GM18507 (cell line): ENCODE results near the gene EIF2B2.
A peak's percentile ranks its signal among the peaks of the same experiment; 100 is the strongest.

Experiments
- DNase-seq: peaks from one replicate; pipeline ENCODE4 v3.0.0; 2011; ENCODE audit warnings: low read depth; ENCODE audit not compliant: insufficient read length; ENCODE audit errors: extremely low spot score
- FAIRE-seq: peaks from 2 replicates; lab custom pipeline; 2011; peaks lifted over from hg19 to GRCh38; lab: Jason Lieb, UNC

The EIF2B2 gene

DNA sequence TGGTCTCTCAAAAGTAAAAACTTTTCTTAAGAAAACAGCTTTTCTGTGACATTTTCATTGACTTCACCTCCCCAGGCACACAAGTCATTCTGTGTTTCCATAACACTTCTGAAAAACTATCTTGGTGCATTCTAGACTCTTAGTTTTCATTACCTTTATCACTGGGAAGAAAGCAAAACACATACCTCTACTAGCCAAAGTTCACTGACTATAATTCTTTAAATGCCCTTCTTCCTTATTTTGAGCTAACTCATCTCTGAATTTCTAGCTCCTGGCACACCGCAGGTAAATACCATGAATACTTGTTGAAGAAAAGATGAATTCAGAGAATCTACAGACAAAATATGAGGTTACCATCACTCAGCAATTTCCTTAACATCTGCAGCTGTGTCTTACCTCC is 27.4 kb downstream of the EIF2B2 start:
- FAIRE-seq (no peak), DNase-seq (no peak)

DNA sequence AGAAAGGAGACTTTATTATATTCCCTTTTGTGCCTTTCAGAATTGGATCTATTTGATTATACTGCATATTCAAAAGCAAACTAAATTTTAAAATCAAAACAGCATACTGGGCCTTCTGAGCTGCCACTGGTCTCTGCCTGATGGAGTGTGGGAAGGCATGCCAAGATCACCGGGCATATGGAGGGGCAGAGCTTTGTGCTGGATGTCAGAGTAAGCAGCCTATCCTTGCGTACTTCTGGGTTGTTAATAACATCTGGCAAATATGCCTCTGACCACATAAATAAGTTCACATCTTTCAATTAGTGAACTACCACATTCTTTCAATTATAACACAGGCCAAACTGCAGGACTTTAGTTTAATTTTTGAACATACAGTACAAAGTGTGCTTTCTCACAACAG is 30.2 kb downstream of the EIF2B2 start:
- no peak for DNase-seq
- no peak for FAIRE-seq

DNA sequence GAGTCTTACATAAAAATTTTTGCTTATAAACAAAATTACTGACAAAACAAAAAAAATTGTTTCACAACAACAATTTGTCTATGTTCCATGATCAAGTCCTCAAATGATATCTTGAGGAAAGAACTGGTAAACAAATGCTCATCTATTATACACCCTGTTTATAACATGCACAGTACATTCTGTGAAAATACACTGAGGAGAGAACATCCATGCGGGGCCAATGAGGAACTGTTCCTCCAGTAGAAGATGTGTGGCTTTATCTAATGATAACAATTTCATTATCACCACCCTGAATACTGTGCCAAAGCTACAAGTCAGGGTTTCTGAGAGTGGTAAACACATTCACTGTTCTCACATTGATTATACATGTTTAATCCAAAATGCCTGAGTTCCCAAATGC is 37.8 kb downstream of the EIF2B2 start:
- FAIRE-seq (no peak), DNase-seq (no peak)

DNA sequence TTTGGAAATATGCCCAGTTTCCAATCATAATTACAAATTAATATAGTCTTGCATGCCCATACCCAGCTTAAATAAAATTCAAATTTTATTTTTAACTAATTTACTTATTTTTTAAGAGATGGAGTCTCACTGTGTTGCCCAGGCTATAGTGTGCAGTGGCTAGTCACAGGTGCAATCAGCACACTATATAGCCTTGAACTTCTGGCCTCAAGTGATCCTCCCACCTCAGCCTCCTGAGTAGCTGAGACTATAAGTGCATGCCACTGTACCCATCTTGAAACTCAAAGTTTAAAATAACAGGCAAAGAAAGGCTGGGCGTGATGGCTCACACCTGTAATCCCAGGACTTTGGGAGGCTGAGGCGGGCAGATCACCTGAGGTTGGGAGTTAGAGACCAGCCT is 38.2 kb downstream of the EIF2B2 start:
- DNase-seq: no peak
- FAIRE-seq: no peak

DNA sequence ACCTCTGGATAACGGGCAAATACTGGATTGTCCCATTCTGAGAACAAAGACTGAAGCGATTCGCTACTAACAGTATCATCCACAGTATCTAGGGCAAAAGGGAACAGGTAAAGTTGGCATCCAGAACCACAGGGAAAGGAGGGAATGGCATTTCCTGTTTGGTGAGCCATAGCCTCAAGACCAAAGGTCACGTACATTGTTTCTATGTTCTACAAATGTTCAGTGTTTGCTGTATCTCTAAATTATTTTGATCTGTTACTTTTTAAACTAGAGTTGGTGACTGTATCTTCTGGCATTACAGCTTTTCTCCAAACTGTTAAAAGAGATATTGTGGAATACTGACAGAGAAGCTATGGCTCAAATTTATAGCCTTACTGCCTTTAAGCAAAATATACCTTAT is 38.9 kb downstream of the EIF2B2 start:
- DNase-seq: no peak

GRCh38 chr14:75042035-75042434 is 39.3 kb downstream of the EIF2B2 start:
- FAIRE-seq: no peak
- no peak for DNase-seq

More for the DNA sequence above, 38.9 kb downstream of the EIF2B2 start:
- FAIRE-seq: no peak

DNA sequence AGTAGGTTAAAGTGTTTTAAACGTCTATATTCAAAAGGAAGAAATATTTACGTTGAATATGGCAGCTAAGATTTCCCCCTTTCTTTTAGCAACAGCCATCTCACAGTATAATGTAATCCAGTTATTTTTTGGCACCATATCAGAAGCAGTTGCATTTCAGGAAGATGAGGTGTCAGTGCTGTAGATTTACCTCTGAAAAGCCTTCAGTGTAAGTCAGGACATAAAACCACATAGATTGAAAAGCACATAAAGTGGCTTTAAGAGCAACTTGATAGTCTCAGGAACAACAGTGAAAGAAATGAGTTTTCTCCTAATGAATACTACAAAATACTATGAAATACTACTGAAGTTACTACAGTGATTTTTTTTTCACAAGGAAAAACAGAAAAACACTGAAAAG is 41.6 kb downstream of the EIF2B2 start:
- no peak for DNase-seq
- no peak for FAIRE-seq

DNA sequence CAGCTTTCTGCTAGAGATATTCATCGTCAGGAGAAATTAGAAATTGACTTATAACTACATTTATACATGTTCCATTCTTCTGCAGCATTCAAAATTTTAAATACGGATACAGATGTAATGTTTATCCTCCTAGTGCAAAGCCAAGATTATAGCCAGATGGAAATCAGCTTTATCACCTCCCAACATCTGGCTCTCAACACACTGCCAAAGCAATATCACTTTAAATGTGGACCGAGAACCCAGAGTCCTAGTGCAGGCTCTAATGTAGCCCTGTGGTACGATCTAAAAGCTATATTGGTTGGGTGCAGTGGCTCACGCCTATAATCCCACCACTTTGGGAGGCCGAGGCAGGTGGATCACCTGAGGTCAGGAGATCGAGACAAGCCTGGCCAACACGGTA is 42.0 kb downstream of the EIF2B2 start:
- DNase-seq (no peak), FAIRE-seq (no peak)

- no peak for FAIRE-seq
- DNase-seq: no peak
Measured at GRCh38 chr14:75046275-75046674, 43.6 kb downstream of the EIF2B2 start.

DNA sequence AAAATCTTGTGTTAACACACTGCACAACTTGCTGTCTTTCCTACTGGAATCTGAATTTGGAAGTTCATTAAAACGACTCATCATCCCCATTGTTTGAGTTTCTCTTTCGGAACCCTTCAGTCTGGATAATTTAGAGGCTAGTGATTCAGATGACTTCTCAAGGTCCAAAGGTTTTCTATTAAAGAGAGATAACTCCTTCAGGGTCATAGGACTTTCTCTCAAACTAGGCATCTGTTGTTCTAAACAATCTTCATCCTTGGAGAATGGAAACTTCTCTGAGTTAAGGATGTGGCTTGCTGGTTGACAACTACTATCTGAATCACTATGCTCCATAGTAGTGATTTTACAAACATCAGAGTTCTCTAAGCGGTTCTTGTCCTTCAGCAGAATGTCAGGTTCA is 44.2 kb downstream of the EIF2B2 start:
- no peak for DNase-seq
- no peak for FAIRE-seq

DNA sequence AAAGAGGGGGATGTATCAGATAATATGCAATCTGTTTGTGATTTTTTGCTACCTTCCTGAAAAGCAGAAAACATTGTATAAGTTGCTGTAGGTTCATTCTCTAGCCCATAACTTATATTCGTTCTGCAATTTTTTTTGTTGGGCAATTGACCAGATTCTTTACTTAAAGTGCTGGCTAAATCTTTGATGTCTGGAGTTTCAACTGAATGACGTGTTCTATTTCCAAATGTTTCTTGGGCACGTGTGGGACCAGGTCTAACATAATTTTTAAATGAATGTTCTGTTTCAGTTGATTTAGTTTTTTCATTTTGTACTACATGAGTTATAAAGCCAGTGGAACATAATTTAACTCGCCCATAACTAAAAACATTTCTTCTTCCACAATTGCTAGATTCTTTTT is 44.8 kb downstream of the EIF2B2 start:
- FAIRE-seq (no peak), DNase-seq (no peak)

GRCh38 chr14:75048101-75048500 is 45.4 kb downstream of the EIF2B2 start:
- no peak for FAIRE-seq
- no peak for DNase-seq

DNA sequence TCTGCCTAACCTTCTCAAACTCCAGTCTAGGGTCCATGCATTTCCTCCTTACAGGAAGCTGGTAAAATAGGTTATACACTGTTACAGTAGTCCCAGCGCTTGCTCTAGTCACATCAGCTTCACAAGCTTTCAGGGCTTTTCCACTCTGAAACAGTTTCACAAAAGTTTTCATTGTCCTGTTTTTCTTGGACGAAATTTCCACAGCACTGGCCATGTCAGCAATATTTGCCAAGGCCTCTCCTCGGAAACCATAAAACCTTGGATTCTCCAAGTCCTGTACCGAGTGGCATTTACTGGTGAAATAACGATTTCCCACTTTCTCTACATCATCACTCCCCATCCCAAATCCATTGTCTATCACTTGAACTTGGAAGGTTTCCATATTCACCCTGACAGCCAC is 46.4 kb downstream of the EIF2B2 start:
- no peak for FAIRE-seq
- no peak for DNase-seq

DNA sequence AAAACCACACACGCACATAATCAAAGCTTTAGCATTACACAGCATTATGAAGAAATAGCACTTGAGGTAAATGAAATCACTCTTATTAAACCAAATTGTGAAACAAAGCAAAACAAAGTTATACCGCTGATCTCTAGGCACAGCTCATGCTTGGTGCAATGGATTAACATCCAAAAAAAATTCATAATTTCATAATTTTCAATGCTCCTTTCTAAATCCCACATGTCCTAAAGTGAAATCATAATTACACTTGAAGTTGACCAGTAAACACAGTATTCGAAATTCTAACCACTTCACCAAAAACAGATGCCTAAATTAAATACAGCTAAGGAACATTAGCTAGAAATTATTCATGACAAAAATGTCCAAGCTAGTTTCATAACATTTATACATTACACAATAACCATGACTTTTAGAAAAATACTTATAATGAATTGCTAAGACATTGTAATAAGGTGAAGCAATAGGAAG is 47.0 kb downstream of the EIF2B2 start:
- FAIRE-seq: peak; percentile 9

GRCh38 chr14:75050852-75051555 is 48.3 kb downstream of the EIF2B2 start, which contains the start of gene MLH3:
MLH3 (minus strand) TSS chr14:75051467; CDS start chr14:75049655, 1,812 bp downstream.
- peak; percentile 81 for DNase-seq
- peak; percentile 87 for FAIRE-seq

More for the DNA sequence above, 47.0 kb downstream of the EIF2B2 start:
- DNase-seq: no peak

GRCh38 chr14:75051556-75051899 is 48.8 kb downstream of the EIF2B2 start:
- no peak for DNase-seq
- FAIRE-seq: no peak

- no peak for DNase-seq
- no peak for FAIRE-seq
Measured at GRCh38 chr14:75053396-75054291, 50.9 kb downstream of the EIF2B2 start.

DNA sequence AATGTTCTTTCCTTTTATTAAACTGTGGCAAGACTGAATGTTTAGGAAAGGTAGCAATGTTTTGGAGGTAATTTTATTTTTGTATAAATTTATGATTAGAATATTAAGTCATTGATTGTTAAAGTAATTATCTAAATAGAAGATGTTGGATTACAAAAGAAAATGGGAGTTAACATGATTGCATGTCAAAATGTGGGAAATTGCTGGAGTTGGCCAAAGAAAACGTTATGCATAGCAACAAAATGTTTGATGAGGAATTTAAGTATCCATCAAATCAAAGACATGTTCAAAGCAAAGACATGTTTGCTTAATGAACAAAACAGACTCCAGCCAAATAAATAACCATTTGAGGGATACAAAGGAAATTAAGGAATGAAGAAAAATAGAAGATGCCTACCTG is 51.7 kb downstream of the EIF2B2 start:
- no peak for FAIRE-seq
- no peak for DNase-seq

- no peak for FAIRE-seq
- no peak for DNase-seq
Measured at GRCh38 chr14:75059642-75060041, 56.9 kb downstream of the EIF2B2 start.

DNA sequence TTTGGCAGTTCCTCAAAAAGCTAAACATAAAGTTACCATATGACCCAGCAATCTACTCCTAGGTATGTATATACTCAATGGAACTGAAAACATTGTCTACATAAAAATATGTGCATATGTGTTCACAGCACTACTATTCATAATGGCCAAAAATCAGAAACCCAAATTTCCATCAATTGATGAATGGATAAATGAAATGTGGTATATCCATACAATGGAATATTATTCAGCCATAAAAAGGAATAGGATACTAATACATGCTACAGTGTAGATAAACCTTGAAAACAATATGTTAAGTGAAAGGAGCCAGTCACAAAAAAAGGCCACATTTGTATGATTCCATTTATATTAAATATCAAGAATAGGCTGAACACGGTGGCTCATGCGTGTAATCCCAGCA is 57.7 kb downstream of the EIF2B2 start:
- DNase-seq: no peak
- FAIRE-seq: no peak
